OCI-LY1 (cell line): Measurements from ENCODE around the gene RPL39.

ENCODE experiments used
- H2AFZ ChIP-seq: fragments of 200-600 bp; sonication (generic), shearing (Covaris generic); 2 replicates; pipeline ENCODE4 v1.6.0; 2014; ENCODE audit warnings: antibody characterized with exemption, mild to moderate bottlenecking, low read length
- H3F3A ChIP-seq: fragments of 200-600 bp; sonication (generic), shearing (Covaris generic); 2 replicates; pipeline ENCODE4 v1.6.0; 2014; ENCODE audit warnings: mild to moderate bottlenecking, antibody characterized with exemption, low read length, moderate library complexity; ENCODE audit not compliant: insufficient read depth
- H3K27ac ChIP-seq: fragments of 200-600 bp; sonication (generic); 2 replicates; pipeline ENCODE4 v1.5.1; 2014; ENCODE audit warnings: low read length, mixed run types, mild to moderate bottlenecking, low read depth; ENCODE audit not compliant: poor library complexity, severe bottlenecking
- H3K27me3 ChIP-seq: fragments of 200-600 bp; sonication (generic); 2 replicates; pipeline ENCODE4 v1.6.0; 2014; ENCODE audit warnings: antibody characterized with exemption, mild to moderate bottlenecking, low read length, moderate library complexity; ENCODE audit not compliant: insufficient read depth
- H3K36me3 ChIP-seq: fragments of 200-600 bp; sonication (generic); 2 replicates; pipeline ENCODE4 v1.6.1; 2014; ENCODE audit warnings: mild to moderate bottlenecking, antibody characterized with exemption, low read length, moderate library complexity, mixed read lengths; ENCODE audit not compliant: insufficient read depth
- H3K4me1 ChIP-seq: fragments of 200-600 bp; sonication (generic); 2 replicates; pipeline ENCODE4 v1.5.1; 2014; ENCODE audit warnings: mild to moderate bottlenecking, low read length, moderate library complexity; ENCODE audit not compliant: insufficient read depth, severe bottlenecking
- H3K4me2 ChIP-seq: fragments of 200-600 bp; sonication (generic), shearing (Covaris generic); 2 replicates; pipeline ENCODE4 v1.6.1; 2014; ENCODE audit warnings: low read length
- H3K4me3 ChIP-seq: fragments of 200-600 bp; sonication (generic); 2 replicates; pipeline ENCODE4 v1.5.1; 2014; ENCODE audit warnings: low read length, low read depth, mild to moderate bottlenecking, mixed read lengths; ENCODE audit not compliant: poor library complexity, severe bottlenecking
- H3K79me2 ChIP-seq: fragments of 200-600 bp; shearing (Covaris generic); 2 replicates; pipeline ENCODE4 v1.6.1; 2016; ENCODE audit warnings: mixed run types, low read length, mixed read lengths; ENCODE audit not compliant: insufficient read depth
- H3K9ac ChIP-seq: fragments of 200-600 bp; sonication (generic), shearing (Covaris generic); 2 replicates; pipeline ENCODE4 v1.6.1; 2014; ENCODE audit warnings: mild to moderate bottlenecking, low read length, mixed read lengths
- H3K9me2 ChIP-seq: fragments of 200-600 bp; sonication (generic), shearing (Covaris generic); 2 replicates; pipeline ENCODE4 v1.6.1; 2014; ENCODE audit warnings: low read depth, mild to moderate bottlenecking, low read length, mixed read lengths
- H3K9me3 ChIP-seq: fragments of 200-600 bp; shearing (Covaris generic); 2 replicates; pipeline ENCODE4 v1.6.1; 2014; ENCODE audit warnings: low read length, mixed read lengths
- H4K20me1 ChIP-seq: fragments of 200-600 bp; sonication (generic), shearing (Covaris generic); 2 replicates; pipeline ENCODE4 v1.6.0; 2016; ENCODE audit warnings: mild to moderate bottlenecking, low read length; ENCODE audit not compliant: insufficient read depth
- EZH2 ChIP-seq: fragments of 200-600 bp; sonication (generic), shearing (Covaris generic); IDR thresholded peaks from 2 replicates; pipeline ENCODE4 v1.8.0; 2017; ENCODE audit warnings: borderline replicate concordance, mixed run types, mild to moderate bottlenecking, antibody characterized with exemption, low read length, moderate library complexity, mixed read lengths
- TF ChIP-seq, protein P1 (sequence below): fragments of 200-600 bp; sonication (generic), shearing (Covaris generic); IDR thresholded peaks from 2 replicates; pipeline ENCODE4 v1.5.1; 2017; ENCODE audit warnings: mild to moderate bottlenecking, antibody characterized with exemption, low read length, moderate library complexity, mixed read lengths

RPL39 gene

DNA sequence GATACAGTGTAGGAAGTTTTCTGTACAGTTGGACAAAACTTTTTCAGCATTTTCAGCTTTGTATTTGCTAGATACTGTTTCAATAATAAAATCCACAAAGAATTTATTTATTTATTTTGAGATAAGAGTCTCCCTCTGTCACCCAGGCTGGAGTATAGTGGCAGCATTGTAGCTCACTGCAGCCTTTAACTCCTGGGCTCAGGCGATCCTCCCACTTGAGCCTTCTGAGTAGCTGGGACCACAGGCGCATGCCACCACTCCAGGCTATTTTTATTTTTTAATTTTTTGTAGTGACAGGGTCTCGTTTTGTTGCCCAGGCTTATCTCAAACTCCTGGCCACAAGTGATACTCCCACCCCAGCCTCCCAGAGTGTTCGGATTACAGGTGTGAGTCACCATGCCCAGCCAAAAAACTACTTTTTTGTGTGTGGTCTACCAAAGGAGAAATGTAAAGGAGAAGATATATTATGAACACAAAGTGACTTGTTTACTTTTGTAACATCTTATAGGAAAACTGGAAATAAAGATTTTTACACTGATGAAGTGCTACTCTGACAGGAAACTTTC, 46.1 kb downstream of the RPL39 start:
- Histone ChIP-seq H2AFZ (no peak overlapping the region), H3K36me3 (no peaks in the 10 kb centered on the region), H3K9me3 (no peaks in the 10 kb centered on the region), H3K4me3 (no peak overlapping the region), H3K27ac (no peak overlapping the region), H3K4me2 (no peak overlapping the region), H3K4me1 (no peaks in the 10 kb centered on the region), H4K20me1 (no peaks in the 10 kb centered on the region), H3K79me2 (no peaks in the 10 kb centered on the region), H3K9me2 (no peaks in the 10 kb centered on the region), H3F3A (no peaks in the 10 kb centered on the region), H3K27me3 (no peaks in the 10 kb centered on the region), H3K9ac (no peak overlapping the region)
- no peak for TF ChIP-seq EZH2
- TF ChIP-seq, protein P1, sequence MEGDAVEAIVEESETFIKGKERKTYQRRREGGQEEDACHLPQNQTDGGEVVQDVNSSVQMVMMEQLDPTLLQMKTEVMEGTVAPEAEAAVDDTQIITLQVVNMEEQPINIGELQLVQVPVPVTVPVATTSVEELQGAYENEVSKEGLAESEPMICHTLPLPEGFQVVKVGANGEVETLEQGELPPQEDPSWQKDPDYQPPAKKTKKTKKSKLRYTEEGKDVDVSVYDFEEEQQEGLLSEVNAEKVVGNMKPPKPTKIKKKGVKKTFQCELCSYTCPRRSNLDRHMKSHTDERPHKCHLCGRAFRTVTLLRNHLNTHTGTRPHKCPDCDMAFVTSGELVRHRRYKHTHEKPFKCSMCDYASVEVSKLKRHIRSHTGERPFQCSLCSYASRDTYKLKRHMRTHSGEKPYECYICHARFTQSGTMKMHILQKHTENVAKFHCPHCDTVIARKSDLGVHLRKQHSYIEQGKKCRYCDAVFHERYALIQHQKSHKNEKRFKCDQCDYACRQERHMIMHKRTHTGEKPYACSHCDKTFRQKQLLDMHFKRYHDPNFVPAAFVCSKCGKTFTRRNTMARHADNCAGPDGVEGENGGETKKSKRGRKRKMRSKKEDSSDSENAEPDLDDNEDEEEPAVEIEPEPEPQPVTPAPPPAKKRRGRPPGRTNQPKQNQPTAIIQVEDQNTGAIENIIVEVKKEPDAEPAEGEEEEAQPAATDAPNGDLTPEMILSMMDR: no peak

DNA sequence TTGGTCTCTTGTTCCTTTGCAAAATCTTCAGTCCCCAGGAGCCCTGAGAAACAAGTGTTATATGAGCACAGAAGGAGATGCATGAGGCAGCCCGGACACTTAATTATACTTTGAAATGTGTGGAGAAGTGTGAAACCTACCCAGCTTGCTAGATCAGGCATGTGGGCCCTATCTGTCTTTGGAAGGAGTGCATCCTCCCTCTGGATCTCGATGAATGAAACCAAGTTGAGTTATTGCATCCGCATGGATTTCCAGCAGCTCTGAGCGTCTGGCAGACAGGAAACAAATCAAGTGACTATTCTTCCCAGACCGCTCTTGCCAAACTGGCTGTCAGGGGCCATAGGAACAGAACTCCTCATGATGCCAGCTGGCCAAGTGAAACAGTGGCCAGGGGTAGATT, 52.7 kb downstream of the RPL39 start:
- H3K79me2 ChIP-seq: no peaks in the 10 kb centered on the region

More for the DNA sequence above, 52.7 kb downstream of the RPL39 start:
- Histone ChIP-seq H3K27me3 (no peaks in the 10 kb centered on the region), H3K4me1 (peaks cover 7% of the 10 kb centered on the region), H4K20me1 (no peaks in the 10 kb centered on the region), H3K4me3 (no peak overlapping the region), H2AFZ (no peak overlapping the region), H3F3A (no peaks in the 10 kb centered on the region), H3K9me3 (no peaks in the 10 kb centered on the region), H3K4me2 (no peak overlapping the region), H3K9me2 (no peaks in the 10 kb centered on the region), H3K9ac (no peak overlapping the region), H3K27ac (no peak overlapping the region), H3K36me3 (no peaks in the 10 kb centered on the region)
- TF ChIP-seq, protein P1: no peak
- no peak for TF ChIP-seq EZH2
